OCI-M2 (cell line): ENCODE measurements around the gene ARFGEF3.

Source experiments
- DNase-seq: peaks from one replicate; lab custom pipeline; 2025; ENCODE audit not compliant: unreplicated experiment; lab: John Stamatoyannopoulos, UW

ARFGEF3 gene

DNA sequence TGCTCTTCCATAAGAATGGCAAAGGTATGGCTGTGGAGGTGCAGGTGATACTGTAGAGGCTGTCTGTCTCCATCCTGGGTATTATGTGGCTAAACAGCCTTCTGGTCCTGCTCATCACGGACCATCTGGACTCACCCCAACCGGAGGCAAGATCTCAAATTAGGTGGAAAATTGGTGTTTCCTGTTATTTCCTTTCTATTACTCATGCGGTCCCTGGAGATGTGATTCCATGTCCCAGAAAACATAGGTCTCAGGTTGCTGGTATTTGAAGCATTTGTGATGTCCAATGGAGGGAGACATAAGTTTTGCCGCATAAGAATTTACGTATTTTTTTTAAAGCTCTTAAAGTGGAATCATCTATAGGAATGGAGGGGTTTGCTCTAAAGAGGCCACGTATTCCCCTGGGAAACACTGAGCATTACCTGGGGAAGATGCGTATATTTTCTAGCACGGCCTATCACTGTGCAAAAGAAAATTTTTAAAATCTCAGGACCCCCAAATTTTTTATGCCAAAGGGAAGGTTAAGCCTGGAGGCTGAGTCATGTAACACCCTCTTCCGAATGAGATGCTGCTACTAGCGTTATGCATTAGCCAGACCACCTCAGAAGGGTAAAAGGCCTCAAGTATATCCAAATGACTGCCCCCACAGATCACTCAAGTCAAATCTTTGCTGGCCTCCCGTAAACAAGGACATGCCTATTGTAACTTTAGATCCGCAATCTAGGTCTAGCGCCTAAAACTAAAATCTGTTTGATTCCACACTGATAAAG lies 78.9 kb downstream of the ARFGEF3 start:
- no peak for DNase-seq

DNA sequence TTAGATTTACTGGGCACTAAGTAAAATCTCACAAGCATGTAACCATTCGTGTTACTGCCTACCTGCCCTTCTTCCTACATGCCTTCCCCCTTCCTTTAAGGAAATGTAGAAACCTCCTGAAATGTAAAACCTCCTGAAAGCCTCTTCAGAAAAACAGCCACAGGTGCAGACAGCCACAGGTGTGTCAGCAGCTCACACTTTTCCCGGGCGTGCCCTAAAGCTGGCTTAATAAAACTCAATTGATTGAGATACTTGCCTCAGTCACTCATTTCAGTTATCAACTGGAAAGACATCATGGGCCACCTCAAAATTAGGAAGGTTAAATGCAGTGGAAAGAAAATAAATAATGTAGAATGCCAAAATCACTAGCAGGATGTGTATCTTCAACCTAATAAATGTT lies 79.6 kb downstream of the ARFGEF3 start:
- DNase-seq: no peak

DNA sequence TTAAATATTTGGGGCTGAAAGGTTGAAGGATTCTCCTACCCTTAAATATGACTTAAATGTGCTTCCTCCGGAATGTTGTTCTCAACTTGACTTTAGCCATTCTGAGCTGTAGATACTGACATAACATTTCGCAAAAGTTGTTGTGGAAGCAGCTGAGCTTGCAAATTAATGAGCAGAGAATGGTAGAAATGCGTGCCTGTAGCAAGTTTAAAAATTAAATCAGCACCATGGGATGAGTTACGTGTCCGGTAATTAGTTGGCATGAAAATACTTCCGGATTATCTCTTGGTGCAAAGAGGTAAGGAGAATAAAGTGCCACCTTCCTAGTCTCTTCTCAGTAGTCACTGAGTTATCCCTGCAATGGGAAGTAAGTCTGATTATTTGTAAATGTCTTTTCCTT lies 80.2 kb downstream of the ARFGEF3 start:
- DNase-seq: no peak

DNA sequence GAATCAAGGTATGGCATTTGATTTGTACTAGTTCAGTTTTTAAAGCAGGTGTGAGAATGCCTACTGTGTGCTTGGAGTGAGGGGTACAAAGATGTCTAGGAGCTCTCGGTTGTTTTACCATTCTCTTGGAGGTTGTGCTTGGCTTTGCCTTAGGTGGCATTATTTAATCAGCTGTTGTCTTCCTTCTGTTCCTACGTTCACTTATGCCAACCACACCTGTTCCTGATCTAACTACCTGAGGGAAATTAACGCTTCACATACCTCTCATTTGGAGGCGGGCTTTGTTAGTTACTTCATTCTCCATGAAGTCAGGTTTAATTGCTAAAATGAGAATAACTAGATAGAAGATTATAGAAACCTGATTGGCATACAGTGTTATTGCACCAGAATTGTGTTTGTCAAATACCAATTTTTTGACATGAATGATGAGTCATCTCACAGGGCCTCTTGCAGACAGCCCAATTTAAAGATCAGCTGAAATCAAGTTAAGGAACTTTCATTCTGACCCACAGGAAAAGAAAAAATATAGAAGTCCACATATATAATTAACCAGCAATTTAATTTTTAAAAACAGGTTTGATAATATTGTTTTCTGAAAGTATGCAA lies 81.4 kb downstream of the ARFGEF3 start:
- DNase-seq: no peak

DNA sequence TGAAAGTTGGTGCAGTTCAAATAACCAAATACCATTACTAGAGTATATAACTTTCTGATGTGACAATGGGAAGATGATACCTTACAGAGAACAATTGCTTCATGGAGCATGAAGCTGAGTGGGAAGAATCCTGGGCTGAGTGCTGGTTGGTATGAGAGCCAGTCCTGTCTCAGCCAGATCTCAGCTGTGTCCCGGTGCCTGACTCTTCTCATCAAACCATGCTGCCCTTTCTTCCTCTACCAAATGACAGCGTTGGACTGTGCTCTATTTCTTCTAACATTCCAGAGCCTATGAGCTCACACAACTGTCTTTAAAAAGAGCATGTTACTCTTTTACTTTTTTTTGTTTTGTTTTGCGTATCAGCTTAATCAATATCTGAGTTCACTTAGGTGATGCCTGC lies 84.0 kb downstream of the ARFGEF3 start:
- DNase-seq: no peak

DNA sequence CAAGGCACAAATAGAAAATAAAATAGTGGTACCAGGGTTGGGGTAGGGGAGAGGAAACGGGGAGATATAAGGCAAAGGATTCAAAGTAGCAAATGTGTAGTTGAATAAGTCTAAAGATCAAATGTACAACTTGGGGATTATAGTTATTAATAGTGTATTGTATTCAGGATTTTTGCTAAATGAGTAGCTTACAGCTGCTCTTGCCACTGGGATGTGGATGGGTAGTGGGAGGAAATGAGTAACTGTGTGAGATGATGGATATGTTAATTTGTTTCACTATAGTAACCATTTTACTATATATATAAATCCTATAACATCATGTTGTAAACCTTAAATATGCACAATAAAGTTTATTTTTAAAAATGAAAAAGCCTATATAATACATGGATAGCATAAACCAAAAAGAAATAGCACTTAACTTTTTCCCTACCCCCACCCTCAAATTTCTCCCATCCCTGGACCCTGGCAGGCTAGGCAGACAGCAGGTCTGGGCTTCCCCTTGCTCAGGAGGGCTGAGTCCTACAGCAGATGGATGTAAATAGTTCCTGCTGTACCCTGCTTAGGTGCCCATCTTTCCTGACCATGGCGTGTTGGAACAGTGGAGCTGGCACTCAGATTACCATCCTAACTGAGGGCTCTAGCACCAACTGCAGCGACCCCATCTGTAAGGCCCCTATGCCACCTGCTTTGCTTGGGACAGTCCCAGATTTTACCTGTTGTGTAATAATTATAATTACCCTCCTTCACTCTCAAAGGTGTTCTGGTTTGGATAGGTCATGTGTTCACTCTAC lies 85.1 kb downstream of the ARFGEF3 start:
- no peak for DNase-seq

DNA sequence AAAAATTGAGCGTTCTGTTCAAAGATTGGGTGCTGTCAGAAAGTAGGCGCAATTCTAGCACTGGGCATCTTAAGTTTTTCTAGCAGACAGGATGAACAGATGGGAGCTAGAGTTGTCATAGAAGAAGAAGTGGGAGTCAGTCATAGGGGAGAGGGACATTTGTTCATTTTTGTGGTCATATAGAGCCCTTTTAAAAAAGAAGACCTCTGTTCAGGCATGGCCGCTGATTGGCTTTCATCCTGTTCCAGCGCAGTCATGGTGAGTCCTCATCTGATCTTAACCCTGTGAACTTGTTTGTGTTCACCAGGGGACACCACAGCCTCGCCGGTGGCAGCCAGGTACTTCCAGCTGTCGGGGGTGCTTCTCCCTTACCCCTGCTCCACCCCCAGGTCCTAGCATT lies 86.3 kb downstream of the ARFGEF3 start:
- DNase-seq: no peak

DNA sequence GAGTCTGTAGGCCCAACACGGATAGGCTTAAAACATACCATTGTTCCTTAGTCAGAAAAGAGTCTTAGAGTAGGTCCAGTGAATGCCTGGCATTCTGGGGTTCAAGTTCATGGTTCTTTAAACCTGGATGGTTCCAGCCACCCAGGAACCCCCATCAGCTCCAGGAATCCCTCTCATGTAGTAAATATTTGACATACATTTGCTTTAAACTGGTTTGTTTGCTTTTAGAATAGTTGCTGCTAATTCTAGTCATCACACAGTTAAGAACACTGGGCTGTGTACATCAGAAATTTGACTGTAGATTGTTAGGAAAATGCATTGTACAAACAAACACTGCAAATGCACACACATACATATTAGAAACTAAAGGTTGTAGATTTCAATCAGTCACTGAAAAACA lies 87.1 kb downstream of the ARFGEF3 start:
- DNase-seq: no peak

DNA sequence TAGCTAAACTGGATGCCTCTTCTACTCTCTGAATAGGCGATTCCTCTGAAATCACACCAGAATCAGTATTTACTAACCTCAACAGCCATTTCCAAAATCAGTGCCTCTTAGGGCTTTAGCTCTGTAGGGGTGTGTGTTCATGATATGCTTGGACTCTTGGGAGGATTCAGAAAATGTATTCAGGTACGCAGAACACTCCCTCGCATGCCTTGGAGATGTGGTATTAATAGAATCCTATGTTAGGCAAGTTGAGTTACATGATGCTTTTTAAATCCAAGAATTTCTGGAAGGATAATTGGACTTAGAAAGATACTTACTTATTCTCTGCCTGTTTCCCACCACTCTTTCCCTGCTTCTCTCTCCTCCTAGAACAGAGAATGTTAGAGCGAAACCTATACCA lies 88.3 kb downstream of the ARFGEF3 start:
- no peak for DNase-seq

DNA sequence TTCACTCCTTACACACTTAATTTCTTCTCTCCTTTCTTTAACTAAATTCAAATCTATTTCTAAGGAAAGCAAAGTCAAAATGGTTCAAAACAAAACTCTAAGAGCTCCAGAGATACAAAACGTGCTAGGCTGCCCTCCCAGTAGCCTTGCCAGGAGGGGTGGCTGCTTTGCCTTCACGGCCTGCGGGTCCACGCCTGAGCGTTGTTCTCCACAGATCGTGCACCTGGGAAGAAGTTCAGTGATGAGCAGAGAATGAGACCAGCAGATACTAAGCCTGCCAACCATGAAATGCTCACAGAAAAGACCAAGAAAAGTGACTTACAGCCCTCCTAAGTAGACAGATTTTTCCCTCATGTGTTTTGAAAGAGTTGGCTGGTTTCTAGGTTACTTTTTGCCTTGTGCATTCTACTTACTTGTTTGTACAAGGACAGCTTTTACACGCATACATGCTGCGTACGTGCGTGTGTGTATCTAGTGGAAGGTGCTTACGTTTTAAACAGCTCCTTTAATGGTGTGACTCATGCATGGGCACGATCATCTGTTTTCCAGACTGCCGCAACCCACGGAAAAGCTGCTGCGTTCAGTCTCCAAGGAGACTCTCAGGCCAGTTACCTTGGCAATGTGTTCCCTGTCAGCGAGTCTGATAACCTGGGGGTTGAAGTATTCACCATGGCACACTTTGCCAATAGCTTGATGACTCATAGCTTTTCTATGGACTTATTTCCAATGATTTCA lies 88.9 kb downstream of the ARFGEF3 start:
- no peak for DNase-seq

DNA sequence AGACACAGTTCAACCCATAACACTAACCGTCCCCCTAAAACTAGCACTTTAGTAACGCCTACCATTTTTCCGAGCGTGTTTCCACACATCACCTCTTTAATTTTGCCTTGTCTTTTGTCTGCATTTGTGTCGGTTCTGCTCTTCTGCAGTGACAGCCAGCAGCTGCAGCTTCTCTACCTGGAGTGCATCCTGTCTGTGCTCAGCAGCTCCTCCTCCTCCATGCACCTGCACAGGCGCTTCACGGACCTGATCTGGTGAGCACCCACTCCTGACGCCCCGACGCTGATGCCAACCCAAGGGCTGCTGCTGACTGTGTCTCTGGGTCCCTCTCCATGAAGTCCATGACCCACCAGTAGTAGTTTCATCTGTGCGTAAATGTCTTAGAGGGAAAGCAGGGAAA lies 92.0 kb downstream of the ARFGEF3 start:
- DNase-seq: no peak

DNA sequence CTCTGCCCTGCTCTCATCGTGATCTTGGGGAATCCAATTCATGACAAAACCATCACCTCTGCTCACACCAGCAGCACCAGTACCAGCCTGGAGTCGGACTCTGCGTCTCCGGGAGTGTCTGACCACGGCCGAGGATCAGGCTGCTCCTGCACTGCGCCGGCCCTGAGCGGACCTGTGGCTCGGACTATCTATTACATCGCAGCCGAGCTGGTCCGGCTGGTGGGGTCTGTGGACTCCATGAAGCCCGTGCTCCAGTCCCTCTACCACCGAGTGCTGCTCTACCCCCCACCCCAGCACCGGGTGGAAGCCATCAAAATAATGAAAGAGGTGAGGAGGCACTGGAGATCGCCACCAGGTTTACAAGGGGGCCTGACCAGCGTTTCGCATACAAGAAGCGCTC lies 93.7 kb downstream of the ARFGEF3 start:
- no peak for DNase-seq

DNA sequence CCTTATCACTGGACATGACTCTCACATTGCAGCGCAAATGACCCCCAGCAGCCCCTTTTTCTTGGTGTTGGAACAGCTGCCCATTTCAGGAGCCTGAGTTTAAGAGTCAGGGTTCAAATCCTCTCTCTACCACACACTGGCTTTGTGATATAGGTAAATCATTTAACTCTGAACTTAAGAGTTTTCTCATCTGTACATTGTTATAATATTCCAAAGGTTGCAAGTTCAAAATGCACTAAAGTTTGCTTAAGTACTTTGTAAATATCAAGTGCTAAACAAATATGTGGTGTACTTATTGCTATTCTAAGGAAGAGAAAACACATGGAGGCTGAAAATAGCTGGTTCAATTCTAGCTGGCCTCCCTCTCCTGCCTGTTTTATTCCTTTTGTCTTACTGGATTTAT lies 95.9 kb downstream of the ARFGEF3 start:
- DNase-seq: no peak

DNA sequence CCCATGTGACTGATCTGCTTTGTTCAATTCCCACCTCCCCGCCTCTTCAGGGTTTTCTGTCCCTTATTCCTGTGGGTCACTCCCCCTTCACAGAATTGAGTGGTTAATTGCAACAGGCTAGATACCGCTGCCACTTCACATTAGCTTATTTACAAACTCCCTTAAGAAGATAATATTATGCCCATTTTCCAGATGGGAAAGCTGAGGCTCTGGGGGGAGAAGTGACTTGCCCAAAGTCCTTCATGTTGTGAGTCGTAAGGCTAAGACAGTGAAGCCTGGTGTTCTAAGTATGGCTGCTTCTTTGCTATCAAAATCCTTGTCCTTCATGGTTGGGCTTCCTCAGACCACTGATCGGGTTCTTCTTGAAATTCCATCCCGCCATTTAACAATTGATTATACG lies 96.5 kb downstream of the ARFGEF3 start:
- no peak for DNase-seq

DNA sequence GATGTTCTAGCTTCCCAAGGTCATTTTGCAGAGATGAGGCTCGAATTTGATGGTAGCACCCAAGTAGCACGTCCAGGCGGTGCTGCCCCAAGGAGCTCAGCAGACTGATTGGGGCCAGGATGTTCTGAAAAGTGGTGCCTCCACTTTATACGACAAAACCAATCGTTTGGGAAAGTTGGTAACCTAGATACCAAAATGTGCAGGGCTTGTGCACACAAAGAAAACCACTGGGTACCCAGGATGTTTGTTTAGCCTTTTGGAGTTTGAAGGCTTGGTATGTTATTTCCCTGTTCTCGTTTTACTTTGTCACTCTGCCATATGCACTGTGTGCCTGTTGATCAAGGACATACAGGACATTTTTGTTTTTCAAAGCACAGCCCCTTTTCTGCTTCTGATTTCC lies 97.3 kb downstream of the ARFGEF3 start:
- no peak for DNase-seq

DNA sequence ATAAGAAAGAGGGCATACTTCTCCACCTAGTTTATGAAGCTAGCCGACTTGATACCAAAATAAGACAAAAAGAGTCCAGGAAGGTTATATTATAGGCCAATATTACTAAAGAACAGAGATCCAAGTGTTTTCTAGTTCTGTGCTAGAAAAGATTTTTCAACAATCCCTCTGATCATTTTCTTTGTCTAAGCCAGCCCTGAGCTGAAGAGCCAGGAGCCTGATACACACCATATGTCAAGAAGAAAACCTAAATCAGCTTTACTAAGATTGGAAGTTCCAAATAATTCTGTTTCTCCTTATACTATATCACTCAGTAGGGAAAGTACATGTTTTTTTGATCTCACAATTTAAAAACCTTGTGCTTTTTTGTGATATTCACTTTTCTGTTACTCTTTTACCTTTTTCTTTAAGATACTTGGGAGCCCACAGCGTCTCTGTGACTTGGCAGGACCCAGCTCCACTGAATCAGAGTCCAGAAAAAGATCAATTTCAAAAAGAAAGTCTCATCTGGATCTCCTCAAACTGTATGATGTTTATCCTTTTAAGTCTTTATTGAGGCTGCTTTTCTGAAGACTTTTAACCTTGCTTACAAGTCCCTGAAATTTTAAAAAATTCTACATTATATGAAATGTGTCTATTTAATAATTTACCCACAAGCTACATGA lies 99.5 kb downstream of the ARFGEF3 start:
- no peak for DNase-seq

DNA sequence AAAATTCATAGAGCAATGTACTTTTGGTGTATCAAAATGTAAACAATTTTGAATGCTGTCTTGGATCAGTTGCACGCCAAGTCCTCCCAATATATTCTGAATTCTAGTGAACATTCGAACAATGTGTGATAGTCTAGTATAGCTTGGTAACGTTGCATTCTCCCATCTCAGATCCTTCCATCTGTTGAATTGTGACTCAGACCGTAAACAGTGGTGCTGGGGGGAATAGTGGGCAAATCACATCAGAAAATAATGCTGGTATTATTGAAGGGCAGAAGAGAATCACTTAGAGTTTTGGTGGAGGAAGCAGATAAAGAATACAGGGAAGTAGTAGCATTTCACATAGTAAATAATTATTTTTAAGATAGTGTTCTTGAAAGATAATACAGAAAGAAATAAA lies 102.2 kb downstream of the ARFGEF3 start:
- DNase-seq: no peak

DNA sequence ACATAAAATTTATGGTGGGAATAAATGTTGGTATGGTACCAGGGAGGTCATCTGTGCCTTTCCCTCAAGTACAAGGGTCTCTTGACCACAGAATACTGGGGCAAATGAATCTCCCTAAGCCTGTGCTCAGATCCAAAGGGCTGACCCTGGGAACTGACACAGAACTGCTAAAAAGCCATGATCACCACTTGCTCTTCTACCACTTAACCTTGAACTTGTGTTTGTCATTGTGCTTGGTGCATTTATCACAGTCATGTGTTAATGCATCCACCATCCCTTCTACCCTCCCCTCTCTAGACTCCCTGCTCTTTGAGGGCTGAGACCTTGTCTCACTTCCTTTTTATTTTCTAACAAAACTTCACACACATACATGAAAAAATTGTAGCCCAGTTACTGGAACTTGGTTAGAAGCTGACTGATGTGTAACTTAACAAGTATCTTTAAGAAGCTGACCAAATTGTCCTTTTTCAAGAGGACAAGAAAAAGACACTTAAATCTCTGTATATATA lies 102.7 kb downstream of the ARFGEF3 start:
- DNase-seq: no peak

DNA sequence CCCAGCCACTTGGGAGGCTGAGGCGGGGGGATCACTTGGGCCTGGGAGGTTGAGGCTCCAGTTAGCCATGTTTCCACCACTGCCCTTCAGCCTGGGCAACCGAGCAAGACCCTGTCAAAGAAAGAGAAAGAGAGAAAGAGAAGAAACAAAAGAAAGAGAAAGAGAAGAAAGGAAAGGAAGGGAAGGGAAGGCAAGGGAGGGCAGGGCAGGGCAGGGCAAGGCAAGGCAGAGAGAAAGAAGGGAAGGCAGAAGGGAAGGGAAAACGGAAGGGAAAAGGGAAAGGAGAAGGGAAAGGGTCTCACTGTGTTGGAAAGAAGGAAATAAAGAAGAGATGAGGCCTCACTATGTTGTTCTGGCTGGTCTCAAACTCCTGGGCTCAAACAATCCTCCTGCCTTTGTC lies 104.4 kb downstream of the ARFGEF3 start:
- DNase-seq: no peak

DNA sequence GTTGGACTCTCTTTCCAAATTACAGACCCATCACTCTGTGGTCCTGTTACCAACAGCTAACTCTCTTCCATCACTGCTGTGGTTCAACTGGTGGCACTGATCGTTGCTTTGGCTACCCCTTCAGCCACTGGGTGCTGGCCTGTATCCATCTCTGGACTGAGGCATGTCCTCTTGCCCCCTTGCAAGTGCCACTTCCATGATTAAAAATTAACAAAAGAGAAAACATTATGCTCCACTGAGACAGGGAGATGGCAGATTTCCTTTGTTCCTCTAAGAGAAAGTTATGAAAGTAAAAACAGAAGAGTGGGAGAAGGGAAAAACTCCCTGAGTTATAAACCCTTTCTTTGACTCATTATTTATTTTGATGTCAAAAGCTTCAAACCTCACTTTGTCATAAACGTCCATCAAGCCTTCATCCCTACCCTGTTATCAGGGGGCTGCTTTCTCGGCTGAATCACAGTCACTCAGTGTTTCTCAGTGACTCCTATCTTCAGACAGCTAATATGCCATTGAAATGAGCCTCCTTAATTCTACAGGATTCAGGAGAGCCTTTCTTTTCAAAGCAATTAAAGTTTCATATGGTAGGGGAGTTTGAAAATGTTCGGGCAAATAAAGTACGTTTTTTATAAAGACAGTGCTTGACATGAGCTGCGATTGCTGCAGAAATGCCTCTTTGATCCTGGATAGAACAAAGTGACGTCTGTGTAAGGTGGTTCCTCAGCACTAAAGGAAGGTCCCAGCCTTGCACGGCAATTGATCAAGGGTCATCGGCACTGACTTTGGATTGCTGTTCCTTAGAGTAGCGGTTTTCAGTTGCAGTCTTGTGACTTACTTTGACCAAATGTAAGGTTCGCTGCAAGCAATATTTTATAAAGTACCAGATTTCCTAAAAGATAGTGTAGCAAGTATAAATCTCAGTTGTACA lies 106.5 kb downstream of the ARFGEF3 start:
- no peak for DNase-seq
